SHP77 (cell line): ENCODE data around the gene SH2D6.
"Not testable (repeated sequence)": the region's sequence is repeated elsewhere in the genome, so short reads cannot be mapped to it uniquely, and the experiment has no call there.

Experiments
- DNase-seq, 2 experiments: peaks; one replicate each; lab custom pipeline; 2025; lab: John Stamatoyannopoulos, UW

Gene SH2D6

DNA sequence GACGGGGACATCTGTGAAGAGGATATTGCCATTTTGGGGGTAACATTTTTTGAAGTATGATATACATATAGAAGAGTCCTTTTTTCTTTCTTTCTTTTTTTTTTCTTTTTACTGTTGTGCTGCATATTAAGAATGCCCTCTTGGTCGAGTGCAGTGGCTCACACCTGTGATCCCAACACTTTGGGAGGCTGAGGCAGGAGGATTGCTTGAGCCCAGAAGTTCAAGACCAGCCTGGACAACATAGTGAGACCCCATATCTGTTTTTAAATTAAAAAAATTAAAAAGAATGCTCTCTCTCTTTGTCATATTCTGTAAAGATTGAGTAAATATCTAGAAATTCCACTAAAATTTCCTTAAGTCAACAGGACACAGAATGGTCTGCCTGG, 3.6 kb downstream of the SH2D6 start:
- no peak for DNase-seq

DNA sequence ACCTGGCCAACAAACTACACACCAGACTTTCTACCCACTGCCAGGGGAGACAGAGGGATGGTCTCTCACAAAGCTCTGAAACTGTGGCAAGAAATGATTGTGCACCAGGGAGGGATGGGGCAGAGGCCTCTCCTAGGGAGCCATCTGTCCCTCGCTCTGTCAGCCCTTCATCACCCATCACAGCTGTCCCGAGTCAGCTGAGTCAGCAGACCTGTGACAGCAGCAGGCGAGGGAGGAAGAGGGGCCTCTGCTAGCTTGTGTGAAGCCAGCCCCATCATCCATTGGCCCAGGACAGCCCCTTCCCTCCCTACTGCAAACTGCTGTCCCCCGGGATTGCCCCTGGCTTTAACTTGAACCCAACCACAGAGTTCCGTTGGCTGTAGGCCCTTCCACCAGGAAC, 5.0 kb downstream of the SH2D6 start:
- DNase-seq, result no peak

- no peak for DNase-seq
Observed at GRCh38 chr2:85425588-85425987, 7.1 kb downstream of the SH2D6 start.

GRCh38 chr2:85427300-85427835, 8.9 kb downstream of the SH2D6 start:
- DNase-seq, result no peak

- DNase-seq, result no peak
Observed at GRCh38 chr2:85428343-85428881, 9.9 kb downstream of the SH2D6 start.

- no peak for DNase-seq
Observed at GRCh38 chr2:85429213-85429923, 10.9 kb downstream of the SH2D6 start.

- DNase-seq, result no peak
Observed at GRCh38 chr2:85429924-85430289, 11.4 kb downstream of the SH2D6 start.

GRCh38 chr2:85430752-85431569, 12.4 kb downstream of the SH2D6 start:
- peak; percentile 62 to 80 for DNase-seq

- peak in 1 of 2 experiments; percentile 26 for DNase-seq
Observed at GRCh38 chr2:85431570-85432205, 13.2 kb downstream of the SH2D6 start.

- DNase-seq, result peak; percentile 83 to 88
Observed at GRCh38 chr2:85433511-85434089, 15.1 kb downstream of the SH2D6 start.

DNA sequence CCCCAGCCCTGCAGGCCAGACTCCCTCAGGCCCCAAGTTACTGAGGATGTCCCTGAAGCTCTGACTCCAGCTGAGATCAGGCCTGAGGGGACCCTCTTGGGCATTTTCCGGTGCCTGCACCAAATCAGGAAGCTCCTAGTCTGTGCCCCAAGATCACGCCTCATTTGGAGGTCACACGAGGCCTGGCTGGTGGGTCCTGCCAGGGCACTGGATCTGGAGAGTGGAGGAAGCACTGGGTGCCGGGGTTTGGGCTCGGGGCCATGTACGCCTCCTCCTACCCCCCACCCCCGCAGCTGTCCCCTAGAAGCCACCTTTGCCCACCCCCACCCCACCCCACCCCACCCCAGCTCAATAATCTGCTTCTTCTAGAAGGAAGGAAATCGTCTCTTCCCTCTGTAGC, 16.2 kb downstream of the SH2D6 start:
- DNase-seq, result no peak

DNA sequence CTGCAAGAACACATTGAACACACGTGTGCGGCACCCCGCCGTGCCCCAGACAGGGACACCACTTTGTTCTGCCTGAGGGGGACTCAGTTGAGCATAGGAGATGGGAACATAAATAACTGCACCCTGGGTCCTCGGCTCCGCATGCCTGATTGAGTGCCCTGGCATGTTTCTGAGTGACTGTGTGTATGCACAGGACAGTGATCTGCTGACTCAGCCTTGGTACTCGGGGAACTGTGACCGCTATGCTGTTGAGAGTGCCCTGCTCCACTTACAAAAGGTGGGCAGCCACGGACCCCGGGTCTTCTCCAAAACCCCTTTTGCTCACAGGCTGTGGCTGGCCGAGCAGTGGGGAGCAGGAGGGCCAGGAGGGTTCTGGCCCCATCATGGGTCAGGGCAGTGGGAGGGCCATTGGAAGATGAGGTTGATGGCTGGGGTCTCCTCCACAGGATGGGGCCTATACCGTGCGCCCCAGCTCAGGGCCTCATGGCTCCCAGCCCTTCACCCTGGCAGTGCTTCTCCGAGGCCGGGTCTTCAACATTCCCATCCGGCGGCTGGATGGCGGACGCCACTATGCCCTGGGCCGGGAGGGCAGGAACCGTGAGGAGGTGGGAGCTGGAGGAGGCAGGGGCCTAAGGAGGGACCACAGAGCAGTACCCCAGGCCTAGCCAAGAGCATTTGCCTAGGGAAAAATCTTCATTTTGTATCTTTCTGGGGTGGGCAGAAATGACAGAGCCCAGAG, 16.9 kb downstream of the SH2D6 start:
- DNase-seq, result no peak

GRCh38 chr2:85435981-85436835, 17.7 kb downstream of the SH2D6 start:
- DNase-seq, result no peak

- no peak for DNase-seq
Observed at GRCh38 chr2:85436836-85437487, 18.4 kb downstream of the SH2D6 start.

GRCh38 chr2:85437488-85438200, 19.1 kb downstream of the SH2D6 start:
- peak; percentile 66 to 81 for DNase-seq

GRCh38 chr2:85438201-85439024, 19.9 kb downstream of the SH2D6 start:
- DNase-seq, result peak; percentile 36 to 73

DNA sequence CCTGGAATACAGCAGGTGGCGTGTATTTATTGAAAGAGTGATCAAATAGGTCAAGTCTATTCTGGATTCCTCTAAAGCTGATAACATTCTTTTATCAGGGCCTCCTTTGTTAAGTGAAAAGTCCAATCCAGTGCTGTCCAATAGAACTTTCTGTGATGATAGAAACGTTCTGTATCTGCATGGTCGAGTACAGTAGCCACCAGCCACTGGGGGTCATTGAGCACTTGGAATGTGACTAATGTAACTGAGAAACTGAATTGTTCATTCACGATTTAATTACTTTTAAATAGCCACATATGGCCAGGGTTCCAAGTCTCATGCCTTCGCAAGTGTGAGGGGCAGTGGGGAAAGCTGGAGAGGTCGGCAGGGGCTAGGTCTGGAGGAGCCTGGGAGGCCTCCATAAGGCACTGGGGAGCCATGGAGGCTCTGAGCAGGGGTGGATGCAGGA, 20.5 kb downstream of the SH2D6 start:
- no peak for DNase-seq

DNA sequence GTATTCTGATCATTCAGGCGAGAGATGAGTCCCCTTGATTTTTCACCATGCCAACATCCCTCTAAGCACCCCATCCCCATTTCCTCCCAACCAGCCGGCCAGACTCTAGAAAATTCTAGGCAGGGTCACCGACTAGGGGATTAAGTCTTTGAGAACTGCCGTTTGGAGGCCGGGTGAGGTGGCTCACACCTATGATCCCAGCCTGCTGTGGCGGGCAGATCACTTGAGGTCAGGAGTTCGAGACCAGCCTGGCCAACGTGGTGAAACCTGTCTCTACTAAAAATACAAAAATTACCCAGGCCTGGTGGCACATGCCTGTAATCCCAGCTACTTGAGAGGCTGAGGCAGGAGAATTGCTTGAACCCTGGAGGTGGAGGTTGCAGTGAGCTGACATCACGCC, 21.1 kb downstream of the SH2D6 start:
- not testable (repeated sequence) for DNase-seq
